SK-N-MC (cell line): Measurements from ENCODE around the gene PRPS1.

Source experiments
- DNase-seq: peaks from one replicate; pipeline ENCODE4 v3.0.0-alpha.2; 2011; ENCODE audit warnings: low read depth, low spot score
- H3K27ac ChIP-seq: fragments of 200-600 bp; sonication (generic); 2 replicates; pipeline ENCODE4 v1.5.1; 2016; ENCODE audit warnings: mixed run types
- H3K36me3 ChIP-seq: fragments of 200-600 bp; sonication (generic); 2 replicates; pipeline ENCODE4 v1.6.1; 2017; ENCODE audit warnings: antibody characterized with exemption, low read length, mixed read lengths; ENCODE audit not compliant: insufficient read depth
- H3K4me3 ChIP-seq: fragments of 200-600 bp; sonication (generic); 2 replicates; pipeline ENCODE4 v1.5.1; 2016
- H3K9ac ChIP-seq: fragments of 200-600 bp; sonication (generic); 2 replicates; pipeline ENCODE4 v1.8.0; 2017; ENCODE audit warnings: mixed run types, mixed read lengths; ENCODE audit not compliant: insufficient read length
- H3K9me3 ChIP-seq: fragments of 200-600 bp; sonication (generic); 2 replicates; pipeline ENCODE4 v1.6.1; 2017; ENCODE audit warnings: low read depth, mild to moderate bottlenecking, antibody characterized with exemption, low read length, moderate library complexity, mixed read lengths
- EZH2 ChIP-seq: fragments of 200-600 bp; sonication (generic); IDR thresholded peaks from one replicate; pipeline ENCODE4 v1.6.1; 2017; ENCODE audit warnings: antibody characterized with exemption
- FOXP2 ChIP-seq: optimal IDR thresholded peaks from 2 replicates; pipeline ENCODE3; 2011; ENCODE audit warnings: mild to moderate bottlenecking, moderate library complexity; ENCODE audit not compliant: insufficient read depth; ENCODE audit errors: extremely low read length, control extremely low read depth
- POLR2AphosphoS5 ChIP-seq: IDR thresholded peaks from 2 replicates; pipeline ENCODE4 v1.6.1; 2012; ENCODE audit warnings: mild to moderate bottlenecking, low read depth, low read length, borderline replicate concordance

Gene PRPS1

GRCh38 chrX:107654566-107654871, 26.2 kb downstream of the PRPS1 start:
- no peak overlapping the region for H3K27ac ChIP-seq
- DNase-seq, result no peak
- no peak overlapping the region for H3K9ac ChIP-seq
- TF ChIP-seq FOXP2, result no peak
- no peak for TF ChIP-seq EZH2
- no peak for TF ChIP-seq POLR2AphosphoS5
- H3K9me3 ChIP-seq, result no peaks in the 10 kb centered on the region
- no peaks in the 10 kb centered on the region for H3K36me3 ChIP-seq
- no peak overlapping the region for H3K4me3 ChIP-seq

- TF ChIP-seq FOXP2, result no peak
- TF ChIP-seq EZH2, result no peak
- TF ChIP-seq POLR2AphosphoS5, result no peak; the same call in 1 of the 2 replicates
- no peak for DNase-seq
- Histone ChIP-seq H3K9me3 (no peaks in the 10 kb centered on the region), H3K9ac (no peak overlapping the region), H3K36me3 (no peaks in the 10 kb centered on the region), H3K27ac (no peak overlapping the region), H3K4me3 (no peak overlapping the region)
Measured at GRCh38 chrX:107654872-107655761, 26.8 kb downstream of the PRPS1 start.

- H3K9ac ChIP-seq, result no peak overlapping the region
- TF ChIP-seq FOXP2 (no peak), EZH2 (no peak), POLR2AphosphoS5 (no peak)
- H3K9me3 ChIP-seq, result no peaks in the 10 kb centered on the region
- H3K27ac ChIP-seq, result no peak overlapping the region
- H3K4me3 ChIP-seq, result no peak overlapping the region
- no peaks in the 10 kb centered on the region for H3K36me3 ChIP-seq
- DNase-seq, result no peak
Measured at GRCh38 chrX:107656978-107657377, 28.7 kb downstream of the PRPS1 start.

DNA sequence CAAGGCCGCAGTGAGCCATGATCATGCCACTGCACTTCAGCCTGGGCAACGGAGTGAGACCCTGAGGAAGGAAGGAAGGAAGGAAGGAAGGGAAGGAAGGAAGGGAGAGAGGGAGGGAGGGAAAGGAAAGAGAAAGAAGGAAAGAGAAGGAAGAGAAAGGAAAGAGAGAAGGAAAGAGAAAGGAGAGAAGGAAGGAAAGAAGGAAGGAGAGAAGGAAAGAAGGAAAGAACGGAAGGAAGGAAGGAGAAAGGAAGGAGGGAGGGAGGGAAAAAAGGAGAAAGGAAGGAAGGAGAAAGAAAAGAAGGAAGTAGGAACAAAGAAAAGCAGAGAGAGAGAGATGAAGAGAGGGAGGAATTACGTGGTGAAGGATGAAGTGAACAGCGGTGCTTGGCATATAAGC, 30.4 kb downstream of the PRPS1 start:
- TF ChIP-seq POLR2AphosphoS5 (no peak), EZH2 (no peak), FOXP2 (no peak)
- no peak overlapping the region for H3K4me3 ChIP-seq
- no peaks in the 10 kb centered on the region for H3K9me3 ChIP-seq
- H3K36me3 ChIP-seq, result no peaks in the 10 kb centered on the region
- no peak overlapping the region for H3K27ac ChIP-seq
- no peak overlapping the region for H3K9ac ChIP-seq
- DNase-seq, result no peak

GRCh38 chrX:107659286-107659685, 31.0 kb downstream of the PRPS1 start:
- Histone ChIP-seq H3K9me3 (no peaks in the 10 kb centered on the region), H3K9ac (no peak overlapping the region), H3K4me3 (no peak overlapping the region), H3K27ac (no peak overlapping the region), H3K36me3 (no peaks in the 10 kb centered on the region)
- DNase-seq, result no peak
- TF ChIP-seq EZH2, result no peak
- no peak for TF ChIP-seq FOXP2
- no peak for TF ChIP-seq POLR2AphosphoS5

DNA sequence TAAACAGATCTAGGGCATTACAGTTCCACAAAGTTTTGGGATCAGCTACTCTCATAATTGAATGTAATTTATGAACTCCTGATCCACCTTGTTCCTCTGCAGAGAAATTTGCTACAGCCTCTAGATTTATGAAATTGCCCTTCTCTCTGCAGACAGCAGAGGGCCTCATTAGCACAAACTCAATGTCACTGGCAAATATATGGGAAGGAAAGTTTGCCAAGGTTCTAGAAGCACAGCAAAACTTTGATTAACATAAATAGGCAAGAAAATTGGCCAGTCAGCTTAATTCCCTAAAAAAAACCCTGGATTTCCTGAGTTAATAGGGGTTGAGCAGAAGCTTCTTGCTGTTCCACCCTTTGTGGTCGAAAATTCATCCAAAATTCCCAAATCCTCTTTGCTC, 31.5 kb downstream of the PRPS1 start:
- TF ChIP-seq POLR2AphosphoS5 (no peak), FOXP2 (no peak), EZH2 (no peak)
- H3K27ac ChIP-seq, result no peak overlapping the region
- H3K9me3 ChIP-seq, result no peaks in the 10 kb centered on the region
- no peak for DNase-seq
- no peak overlapping the region for H3K9ac ChIP-seq
- no peak overlapping the region for H3K4me3 ChIP-seq
- no peaks in the 10 kb centered on the region for H3K36me3 ChIP-seq

DNA sequence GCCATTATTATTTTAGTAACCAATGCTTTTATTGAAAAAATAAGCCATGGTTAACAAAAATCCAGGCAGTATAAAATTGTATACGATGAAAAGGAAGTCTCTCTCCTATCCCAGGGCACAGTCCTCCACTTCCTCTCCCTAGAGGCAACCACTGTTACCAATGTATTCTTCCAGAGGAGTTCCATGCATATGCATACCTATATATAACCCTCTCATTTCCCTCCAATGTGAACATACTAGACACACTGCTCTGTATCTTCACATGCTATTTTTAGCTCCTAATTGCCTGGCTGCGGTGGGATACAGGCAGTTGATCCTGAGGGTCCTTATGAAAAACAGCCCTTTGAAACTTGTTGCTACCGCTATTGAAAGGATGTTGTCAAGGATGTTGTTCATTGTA, 33.8 kb downstream of the PRPS1 start:
- Histone ChIP-seq H3K27ac (no peak overlapping the region), H3K36me3 (no peaks in the 10 kb centered on the region), H3K9me3 (no peaks in the 10 kb centered on the region), H3K4me3 (no peak overlapping the region), H3K9ac (no peak overlapping the region)
- DNase-seq, result no peak
- no peak for TF ChIP-seq EZH2
- no peak for TF ChIP-seq POLR2AphosphoS5
- TF ChIP-seq FOXP2, result no peak

DNA sequence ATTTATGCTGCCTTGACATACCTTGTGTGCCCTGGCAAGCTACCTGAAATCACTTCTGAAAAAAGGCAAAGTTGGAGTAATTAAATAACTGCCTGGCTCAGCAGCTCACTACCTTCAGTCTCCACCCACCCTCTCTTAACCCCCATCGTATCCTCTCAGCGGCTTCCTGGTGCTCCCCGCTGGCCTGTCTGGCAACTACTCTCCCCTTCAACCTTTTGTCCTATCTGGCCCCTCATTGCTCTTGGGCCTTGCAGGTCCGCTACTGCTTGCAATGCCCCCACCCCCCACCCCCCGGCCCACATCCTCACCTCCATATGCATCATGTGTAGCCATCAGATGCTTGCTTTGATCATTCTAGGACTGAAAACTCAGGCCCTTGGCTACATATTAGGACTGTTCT, 34.5 kb downstream of the PRPS1 start:
- TF ChIP-seq EZH2, result no peak
- no peak for TF ChIP-seq POLR2AphosphoS5
- no peak for TF ChIP-seq FOXP2
- H3K4me3 ChIP-seq, result no peak overlapping the region
- no peak overlapping the region for H3K27ac ChIP-seq
- H3K36me3 ChIP-seq, result no peaks in the 10 kb centered on the region
- no peak overlapping the region for H3K9ac ChIP-seq
- no peak for DNase-seq
- no peaks in the 10 kb centered on the region for H3K9me3 ChIP-seq

- Histone ChIP-seq H3K4me3 (no peak overlapping the region), H3K27ac (no peak overlapping the region), H3K36me3 (no peaks in the 10 kb centered on the region), H3K9me3 (no peaks in the 10 kb centered on the region), H3K9ac (no peak overlapping the region)
- TF ChIP-seq POLR2AphosphoS5, result no peak
- TF ChIP-seq FOXP2, result no peak
- TF ChIP-seq EZH2, result no peak
- DNase-seq, result no peak
Measured at GRCh38 chrX:107666931-107667330, 38.6 kb downstream of the PRPS1 start.
